OCI-M2 (cell line): Measurements from ENCODE around the gene ZNF710.

Experiments used
- DNase-seq: peaks from one replicate; lab custom pipeline; 2025; ENCODE audit not compliant: unreplicated experiment; lab: John Stamatoyannopoulos, UW

Gene ZNF710

GRCh38 chr15:90018216-90018831 lies 17.2 kb downstream of the ZNF710 start:
- no peak for DNase-seq

DNA sequence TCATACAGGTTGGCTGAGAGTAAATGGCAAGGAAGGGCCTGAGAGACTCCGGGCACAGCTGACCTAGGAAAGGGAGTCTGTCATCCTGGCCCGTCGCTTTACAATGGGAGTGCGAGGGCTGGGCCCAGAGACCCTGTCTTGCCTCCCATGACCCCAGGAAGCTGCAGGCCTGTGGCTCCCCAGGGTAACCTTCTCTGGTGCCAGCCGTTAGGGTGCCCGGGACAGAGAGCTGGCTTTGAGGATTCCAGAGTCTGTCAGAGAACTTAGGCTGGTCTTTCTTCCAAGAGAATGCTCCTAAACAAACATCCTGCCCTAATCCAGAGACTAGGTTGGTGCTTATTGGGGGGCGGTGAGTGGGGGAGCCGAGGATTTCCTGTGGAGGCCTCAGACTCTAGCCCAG lies 18.5 kb downstream of the ZNF710 start:
- no peak for DNase-seq

- no peak for DNase-seq
Measured at GRCh38 chr15:90020021-90020735, 19.1 kb downstream of the ZNF710 start.

- DNase-seq: no peak
Measured at GRCh38 chr15:90020936-90021507, 19.9 kb downstream of the ZNF710 start.

DNA sequence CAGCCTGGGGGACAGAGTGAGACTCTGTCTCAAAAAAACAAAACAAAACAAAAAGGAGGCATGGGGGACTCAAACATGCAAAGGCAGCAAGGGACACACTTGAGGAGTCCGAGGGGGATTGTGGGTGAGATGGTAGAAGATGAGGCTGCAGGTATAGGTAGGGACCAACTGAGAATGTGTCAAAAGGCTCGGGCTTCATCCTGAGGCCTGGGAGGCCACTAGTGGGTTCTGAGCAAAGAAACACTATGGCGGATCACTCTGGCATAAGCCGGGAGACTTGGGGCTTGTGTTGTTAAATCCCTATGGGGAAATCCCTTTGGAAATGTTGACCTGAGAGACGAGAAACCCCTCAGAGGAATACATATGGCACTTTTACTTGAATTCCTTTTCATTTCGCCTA lies 21.2 kb downstream of the ZNF710 start:
- DNase-seq: no peak

- DNase-seq: no peak
Measured at GRCh38 chr15:90022905-90023700, 22.0 kb downstream of the ZNF710 start.

GRCh38 chr15:90024406-90024805 lies 23.3 kb downstream of the ZNF710 start:
- DNase-seq: no peak

DNA sequence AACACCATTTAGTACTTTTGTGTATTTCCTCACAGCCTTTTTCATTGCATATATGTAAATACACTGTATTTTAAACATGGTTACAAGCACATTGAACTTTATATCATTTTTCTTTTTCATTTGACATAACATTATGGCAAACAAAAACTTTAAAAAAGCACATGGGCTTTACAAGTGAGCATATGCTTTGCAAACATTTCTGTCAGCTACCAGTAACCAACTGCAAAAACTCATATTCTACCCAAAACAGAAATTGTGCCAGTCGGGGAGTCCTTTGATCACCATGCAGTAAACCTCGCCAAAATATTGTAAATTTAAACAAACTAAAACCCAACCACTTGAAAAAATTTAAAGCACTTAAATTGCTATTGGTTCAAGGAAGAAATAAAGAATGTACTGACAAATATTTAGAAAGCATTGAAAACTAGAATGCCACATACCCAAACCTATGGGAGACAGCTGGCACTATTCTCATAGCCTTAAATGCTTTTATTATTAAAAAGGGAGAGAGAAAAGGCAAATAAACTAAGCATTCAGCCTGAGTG lies 24.4 kb downstream of the ZNF710 start:
- DNase-seq: no peak

GRCh38 chr15:90028376-90028944 lies 27.3 kb downstream of the ZNF710 start:
- DNase-seq: no peak

- DNase-seq: no peak
Measured at GRCh38 chr15:90029024-90029423, 27.9 kb downstream of the ZNF710 start.

DNA sequence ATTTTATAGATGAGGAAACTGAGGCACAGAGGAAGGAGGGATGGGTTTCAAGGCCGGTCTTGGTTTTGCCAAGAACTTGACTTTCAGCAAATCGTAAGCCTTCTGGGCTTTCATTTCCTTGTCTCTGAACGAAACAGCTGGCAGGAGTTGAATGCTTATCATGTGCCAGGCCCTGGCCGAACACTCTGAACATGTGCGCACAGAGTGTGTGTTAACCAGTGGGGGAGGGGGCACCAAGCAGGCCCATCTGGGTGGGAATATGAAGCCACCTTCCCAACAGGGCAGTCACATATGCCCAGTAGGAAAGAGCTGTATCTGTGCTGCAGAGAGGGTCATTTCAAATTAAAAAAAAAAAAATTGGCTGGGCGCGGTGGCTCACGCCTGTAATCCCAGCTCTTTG lies 29.3 kb downstream of the ZNF710 start:
- DNase-seq: no peak

DNA sequence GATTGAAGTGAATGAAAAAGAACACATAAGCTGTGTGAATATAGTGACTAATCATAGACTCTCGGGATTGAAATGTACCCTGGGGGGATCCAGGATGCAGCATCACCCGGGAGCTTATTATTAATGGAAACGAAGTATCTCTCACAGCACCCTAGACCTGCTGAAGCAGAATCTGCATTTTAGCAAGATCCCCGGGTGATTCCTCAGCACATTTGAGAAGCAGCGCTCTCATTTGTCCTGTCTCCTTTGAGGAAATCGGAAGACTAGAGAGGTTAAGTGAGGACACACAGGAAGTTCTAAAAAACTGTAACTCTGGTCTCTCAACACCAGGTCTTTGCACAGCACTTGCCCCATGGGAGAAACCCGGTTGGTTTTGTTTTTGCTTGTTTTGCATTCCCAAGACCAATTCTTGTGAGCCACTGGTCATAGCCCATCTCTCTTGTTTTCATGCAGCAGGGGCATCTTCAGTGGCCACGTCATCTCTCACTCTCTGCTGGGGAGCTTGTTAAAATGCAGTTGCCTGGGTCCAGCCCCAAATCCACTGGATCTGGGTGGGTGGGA lies 30.2 kb downstream of the ZNF710 start:
- DNase-seq: no peak

DNA sequence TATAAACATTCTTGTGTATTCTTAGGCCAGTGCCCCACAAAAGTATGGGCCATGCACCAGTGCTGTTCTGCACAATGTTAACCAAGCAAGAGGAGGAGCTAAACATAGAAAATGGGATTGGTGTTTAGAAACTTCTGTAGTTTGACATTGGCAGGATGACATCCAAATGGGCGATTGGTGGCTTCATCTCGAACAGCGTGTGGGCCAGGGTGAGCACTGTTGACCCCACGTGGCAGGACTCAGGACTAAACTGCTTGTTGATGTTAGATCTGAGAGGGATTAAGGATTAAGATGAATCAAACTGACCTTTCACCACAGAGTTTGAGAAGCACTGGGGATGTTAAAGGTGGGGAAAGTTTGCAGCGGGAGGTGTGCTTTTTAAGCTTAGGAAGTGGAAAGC lies 31.9 kb downstream of the ZNF710 start:
- DNase-seq: no peak

DNA sequence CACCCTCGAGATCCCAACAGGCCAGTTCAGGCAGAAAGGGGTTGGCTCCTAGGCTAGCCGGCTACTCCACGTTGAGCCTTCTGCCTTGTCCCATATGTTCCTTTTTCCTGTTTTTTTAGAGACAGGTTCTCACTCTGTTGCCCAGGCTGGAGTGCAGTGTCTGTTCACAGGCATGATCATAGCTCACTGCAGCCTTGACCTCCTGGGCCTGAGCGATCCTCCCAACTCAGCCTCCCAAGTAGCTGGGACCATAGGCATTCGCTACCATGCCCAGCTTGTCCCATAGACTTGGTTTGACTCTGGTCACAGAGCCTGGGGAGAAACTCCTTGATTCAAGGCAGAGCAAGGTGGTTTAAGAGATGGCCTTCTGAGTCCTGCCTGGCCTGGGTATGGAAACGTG lies 32.3 kb downstream of the ZNF710 start:
- no peak for DNase-seq

DNA sequence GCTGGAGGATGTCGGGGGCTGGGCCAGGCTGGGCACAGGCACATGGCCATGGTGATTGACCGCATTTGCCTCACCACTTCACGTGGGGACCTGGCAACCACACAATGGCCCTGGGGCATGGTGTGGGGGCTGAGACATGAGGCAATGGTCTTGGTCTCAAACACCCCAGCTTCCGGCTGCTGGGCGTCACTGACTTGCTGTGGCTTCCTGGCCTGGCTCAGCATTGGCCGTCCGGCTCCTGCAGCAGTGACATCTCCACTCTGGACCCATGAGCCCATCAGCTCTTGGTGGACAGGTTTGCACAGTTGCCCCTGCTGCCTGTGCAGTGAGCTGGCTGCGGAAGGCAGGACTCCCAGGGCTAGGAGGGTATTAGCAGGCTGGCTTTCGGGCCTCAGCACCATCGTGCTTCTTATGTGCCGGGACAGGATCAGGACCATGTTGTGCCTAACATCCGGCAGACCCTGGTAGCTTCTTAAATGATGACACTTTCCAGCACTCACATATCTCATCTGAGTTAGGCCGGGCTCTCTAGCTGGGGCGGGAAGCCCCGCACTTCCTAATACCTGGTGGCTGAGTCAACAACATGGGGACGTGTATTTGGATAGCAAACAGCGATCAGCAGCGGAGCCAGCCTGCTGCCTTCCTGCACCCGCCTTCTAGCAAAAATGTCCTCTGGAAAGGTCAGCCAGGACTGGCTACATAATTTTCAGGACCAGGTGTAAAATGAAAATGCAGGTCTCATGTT lies 34.1 kb downstream of the ZNF710 start:
- no peak for DNase-seq

GRCh38 chr15:90035840-90036230 lies 34.7 kb downstream of the ZNF710 start:
- DNase-seq: no peak

DNA sequence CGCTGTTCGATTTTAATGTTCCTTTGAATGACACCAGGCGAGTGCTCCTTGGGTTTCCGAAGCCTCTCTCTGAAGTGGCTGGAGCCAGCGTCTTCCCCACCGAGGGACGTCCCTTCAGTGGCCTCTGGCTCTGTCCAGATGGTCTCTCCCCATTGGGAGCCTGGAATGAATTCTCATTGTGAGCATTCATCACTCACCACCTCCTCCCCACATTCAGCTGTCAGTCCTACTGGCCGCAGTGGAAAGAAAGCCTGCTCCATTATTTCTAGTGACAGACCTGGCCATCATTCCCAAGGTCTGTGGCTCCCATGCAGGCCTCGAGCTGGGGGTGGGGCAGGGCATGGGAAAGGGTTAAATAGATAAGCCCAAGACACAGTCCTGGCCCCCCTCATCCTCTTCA lies 35.2 kb downstream of the ZNF710 start:
- no peak for DNase-seq

DNA sequence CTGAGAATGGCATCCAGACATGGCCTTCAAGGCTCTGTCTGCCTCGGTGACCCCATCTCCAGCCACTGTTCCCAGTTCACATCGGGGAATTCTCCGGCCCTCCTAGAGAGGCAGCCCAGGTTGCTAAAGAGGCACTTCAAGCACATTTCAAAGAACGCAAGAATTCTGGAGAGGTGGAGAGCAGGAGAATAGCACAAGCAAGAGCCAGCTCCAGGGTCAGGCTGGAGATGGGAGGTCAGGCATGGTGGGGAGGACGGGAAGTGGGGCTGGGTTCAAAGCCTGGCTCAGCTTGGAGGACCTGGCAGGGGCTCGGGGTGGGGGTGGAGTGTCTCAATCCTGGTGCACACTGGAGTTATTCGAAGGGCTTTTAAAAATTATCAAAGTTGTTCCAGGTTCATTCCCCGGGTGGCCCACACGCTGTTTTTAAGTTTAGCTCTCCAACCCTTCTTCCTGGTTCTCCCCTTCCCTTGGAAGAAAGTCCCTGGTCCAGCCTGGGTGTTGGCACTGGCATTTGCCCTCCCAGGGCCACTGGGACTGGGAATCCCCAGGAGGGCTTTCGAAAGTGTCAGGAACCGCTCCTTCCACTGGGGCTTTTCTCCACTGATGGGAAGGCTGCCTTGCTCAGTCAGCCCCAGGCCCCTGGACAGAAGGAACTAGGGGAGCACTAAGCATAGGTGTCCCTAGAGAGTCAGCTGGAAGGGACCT lies 35.8 kb downstream of the ZNF710 start:
- no peak for DNase-seq

DNA sequence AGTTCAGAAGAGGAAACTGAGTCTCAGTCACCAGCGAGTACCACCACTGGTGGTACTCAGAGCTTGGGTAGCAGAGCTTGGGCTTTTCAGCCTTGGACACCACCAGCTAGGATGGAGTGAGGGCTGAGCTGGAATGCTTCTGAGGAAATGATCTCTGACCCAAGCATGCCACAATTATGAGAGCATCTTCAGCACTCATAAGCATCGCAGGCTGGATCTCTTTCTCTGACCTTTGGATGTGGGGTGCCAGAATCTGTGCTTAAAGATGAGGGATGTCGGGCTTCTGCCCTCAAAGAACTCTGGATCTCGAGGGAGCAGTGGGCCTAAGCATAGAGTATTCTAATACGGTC lies 36.4 kb downstream of the ZNF710 start:
- DNase-seq: no peak
